Measurements from ENCODE around the gene SLC35F3. TPM values are rescaled to one million over a fixed set of nuclear protein-coding genes. Genes with fewer than 3 reads are reported as not detected.

Gene SLC35F3
- polyA plus RNA-seq, 1 experiment = 0.06 TPM

- Histone ChIP-seq H3K36me3 (ENCODE audit: control insufficient read depth, insufficient read depth, low read length) (no peaks in the 10 kb centered on the region), H3K4me3 (ENCODE audit: low read depth, low read length) (no peak overlapping the region), H3K27me3 (ENCODE audit: control insufficient read depth, insufficient read depth, low read length) (no peaks in the 10 kb centered on the region)
- TF ChIP-seq CTCF (IDR thresholded peaks at IDR 0.05; ENCODE audit: insufficient read depth, low read depth, low read length) = no peak
- DNase-seq (ENCODE audit: low read depth) = no peak
- ChIA-PET POLR2A (no interaction called here), CTCF (interaction anchor here (1.2 kb wide), 1 partner anchor 14 kb away, joined by 3 read pairs; no protein-coding TSS in a partner anchor)
Measured at GRCh38 chr1:234340528-234340927, 436.1 kb downstream of the SLC35F3 start.

DNA sequence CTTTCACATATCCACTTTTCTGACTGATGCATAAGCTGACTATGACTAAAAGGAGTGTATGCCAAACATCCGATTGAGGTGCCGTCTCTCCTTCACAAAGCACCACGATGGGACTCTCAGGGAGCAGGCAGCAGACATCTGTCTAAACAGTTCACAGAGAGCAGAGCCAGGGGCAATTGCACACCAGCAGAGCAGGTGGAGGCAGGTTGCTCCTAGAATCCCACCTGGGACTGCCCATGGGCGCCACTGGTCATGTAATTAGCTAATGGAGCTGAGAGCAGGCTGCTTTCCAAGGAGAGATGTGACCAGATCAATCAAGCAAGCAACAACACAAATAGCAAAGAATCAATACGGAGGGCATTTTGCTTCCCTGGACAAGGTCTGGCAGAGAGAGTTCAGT is 438.3 kb downstream of the SLC35F3 start:
- Histone ChIP-seq H3K27me3 (ENCODE audit: control insufficient read depth, insufficient read depth, low read length) (no peaks in the 10 kb centered on the region), H3K36me3 (ENCODE audit: control insufficient read depth, insufficient read depth, low read length) (no peaks in the 10 kb centered on the region), H3K4me3 (ENCODE audit: low read depth, low read length) (no peak overlapping the region)
- POLR2A ChIA-PET = no interaction called here
- no peak for TF ChIP-seq CTCF (IDR thresholded peaks at IDR 0.05; ENCODE audit: insufficient read depth, low read depth, low read length)
- CTCF ChIA-PET = interaction anchor here (0.6 to 2.4 kb wide), 4 partner anchors 9 to 31 kb away, joined by 3 to 8 read pairs (median 4); partner anchors contain the start of gene COA6
- no peak for DNase-seq (ENCODE audit: low read depth)

DNA sequence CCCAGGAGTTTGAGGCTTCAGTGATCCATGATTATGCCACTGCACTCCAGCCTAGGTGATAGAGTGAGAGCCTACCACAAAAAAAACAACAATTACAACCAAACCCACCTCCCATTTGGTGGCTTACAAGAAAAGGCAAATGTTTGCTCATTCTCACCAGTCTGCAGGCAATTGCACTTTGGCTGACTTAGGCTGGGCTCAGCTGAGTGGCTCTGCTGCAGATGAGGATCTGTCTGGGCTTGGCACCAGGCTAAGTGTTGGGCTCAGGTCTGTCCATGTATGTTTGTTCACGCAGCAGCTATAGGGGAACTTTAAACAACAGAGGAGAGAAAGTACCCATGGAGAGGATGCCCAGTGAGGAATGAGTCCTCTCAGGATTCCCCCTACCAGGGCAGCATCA is 440.8 kb downstream of the SLC35F3 start:
- POLR2A ChIA-PET = no interaction called here
- peaks cover 1% of the 10 kb centered on the region; the same call in 1 of the 2 replicates for H3K27me3 ChIP-seq (ENCODE audit: control insufficient read depth, insufficient read depth, low read length)
- no peak for TF ChIP-seq CTCF (IDR thresholded peaks at IDR 0.05; ENCODE audit: insufficient read depth, low read depth, low read length)
- H3K36me3 ChIP-seq (ENCODE audit: control insufficient read depth, insufficient read depth, low read length) = no peaks in the 10 kb centered on the region
- DNase-seq (ENCODE audit: low read depth) = no peak
- H3K4me3 ChIP-seq (ENCODE audit: low read depth, low read length) = no peak overlapping the region
- CTCF ChIA-PET = no interaction called here

DNA sequence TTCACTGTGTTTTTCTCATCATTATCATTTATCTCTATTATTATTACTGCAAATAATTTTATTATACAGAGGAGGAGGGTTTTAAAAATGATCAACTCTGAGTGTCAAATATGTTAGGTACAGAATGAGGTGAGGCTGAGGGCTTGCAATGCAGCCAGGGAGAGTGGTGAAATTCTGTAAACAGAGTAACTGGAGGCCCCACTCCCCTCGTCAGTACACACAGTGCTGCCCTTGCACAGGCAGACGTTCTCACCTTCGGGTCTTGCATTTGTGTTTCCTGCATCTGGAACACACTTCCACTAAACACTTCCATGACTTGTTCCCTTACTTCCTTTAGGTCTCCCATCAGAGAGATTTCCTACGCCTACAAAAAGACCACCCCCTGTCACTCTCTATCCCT is 444.5 kb downstream of the SLC35F3 start:
- DNase-seq (ENCODE audit: low read depth) = no peak
- CTCF ChIA-PET = interaction anchor here (0.7 to 1.3 kb wide), 2 partner anchors 7 to 9 kb away, joined by 3 read pairs; no protein-coding TSS in a partner anchor

More for the DNA sequence above, 444.5 kb downstream of the SLC35F3 start:
- Histone ChIP-seq H3K4me3 (ENCODE audit: low read depth, low read length) (no peak overlapping the region), H3K36me3 (ENCODE audit: control insufficient read depth, insufficient read depth, low read length) (no peaks in the 10 kb centered on the region), H3K27me3 (ENCODE audit: control insufficient read depth, insufficient read depth, low read length) (peaks cover 3% of the 10 kb centered on the region; the same call in 1 of the 2 replicates)
- POLR2A ChIA-PET = no interaction called here
- TF ChIP-seq CTCF (IDR thresholded peaks at IDR 0.05; ENCODE audit: insufficient read depth, low read depth, low read length) = no peak

Data from BJ (cell line).